ENCODE measurements around the gene CAPN15.

CAPN15 gene

DNA sequence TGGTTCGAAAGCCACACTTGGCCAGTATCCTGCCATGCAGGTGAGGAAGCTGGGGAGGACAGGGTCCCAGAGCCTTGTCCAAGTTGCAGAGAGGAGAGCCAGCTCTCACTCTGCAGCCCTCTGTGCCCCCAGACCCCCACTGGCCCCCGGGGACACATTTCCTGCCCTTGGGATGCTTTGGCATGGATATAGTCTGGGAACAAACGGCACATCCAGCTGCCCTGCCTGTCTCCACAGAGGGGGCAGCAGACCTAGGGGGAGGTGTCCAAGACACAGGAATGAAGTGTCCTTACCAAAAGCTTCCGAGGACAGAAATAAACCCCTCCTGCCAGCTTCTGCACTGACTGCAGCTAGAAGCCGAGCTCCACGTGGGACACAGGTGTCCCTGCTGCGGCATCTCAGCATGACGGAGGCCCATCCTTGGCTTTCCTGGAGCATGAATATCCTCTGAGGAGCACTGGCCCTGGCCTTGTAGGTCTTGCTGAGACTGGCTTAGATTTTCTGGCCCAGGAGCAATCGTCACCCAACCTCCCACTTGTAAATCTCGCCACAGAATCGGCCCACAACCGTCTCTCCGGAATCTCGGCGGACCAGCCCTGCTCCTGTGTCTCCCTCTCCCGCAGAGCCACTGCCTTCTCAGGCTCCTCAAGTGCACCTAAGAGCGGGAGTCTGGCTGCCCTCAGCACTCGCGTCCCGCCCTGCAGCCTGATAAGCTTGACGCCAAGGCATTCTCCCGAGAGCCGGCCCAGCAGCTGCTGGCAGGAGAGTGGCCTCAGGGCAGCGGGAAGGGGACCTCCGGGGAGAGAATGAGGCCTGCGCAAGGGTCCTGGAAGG is 1.1 kb upstream of the CAPN15 start:
- DNase-seq = peak; percentile 24

GRCh38 chr16:528111-529011 is 849 bp downstream of the CAPN15 start:
- DNase-seq = no peak

- DNase-seq = no peak
These were observed 1.6 kb downstream of the CAPN15 start for GRCh38 chr16:529012-529575.

DNA sequence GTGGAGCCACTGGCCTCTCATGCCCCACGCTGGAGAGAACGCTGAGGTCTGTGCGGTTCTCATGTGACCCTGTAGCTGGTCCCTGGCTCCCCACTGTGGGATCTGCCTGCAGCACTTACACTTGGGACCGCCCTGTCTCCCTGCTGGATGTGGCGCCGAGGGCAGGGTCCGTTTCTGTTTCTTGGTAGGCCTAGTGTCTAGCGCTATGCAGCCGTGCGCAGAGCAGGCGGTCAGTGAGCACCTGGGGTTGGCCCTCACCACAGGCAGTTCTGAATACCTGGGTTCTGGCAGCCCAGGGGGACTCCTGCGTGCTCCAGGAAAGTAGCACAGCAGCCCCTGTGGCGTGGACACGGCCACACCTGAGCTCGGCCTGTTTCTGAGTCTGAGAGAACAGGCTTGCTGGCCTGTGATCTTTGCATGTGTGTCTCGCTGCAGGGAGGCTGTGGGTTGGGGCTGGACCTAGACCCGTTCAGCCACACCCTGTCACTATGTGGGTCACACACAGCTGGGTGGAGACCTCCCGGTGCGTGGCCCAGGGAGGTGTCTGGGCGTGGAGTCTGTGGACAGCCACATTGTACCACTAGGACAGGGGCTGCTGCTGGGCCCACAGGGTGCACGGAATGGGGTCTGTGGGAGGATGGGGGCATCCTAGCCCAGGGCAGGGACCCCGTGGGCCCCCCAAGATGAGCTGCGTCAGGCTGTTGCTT is 2.8 kb downstream of the CAPN15 start:
- no peak for DNase-seq

- no peak for DNase-seq
These were observed 4.1 kb downstream of the CAPN15 start for GRCh38 chr16:531494-532125.

- no peak for DNase-seq
These were observed 6.0 kb downstream of the CAPN15 start for GRCh38 chr16:533391-534123.

DNA sequence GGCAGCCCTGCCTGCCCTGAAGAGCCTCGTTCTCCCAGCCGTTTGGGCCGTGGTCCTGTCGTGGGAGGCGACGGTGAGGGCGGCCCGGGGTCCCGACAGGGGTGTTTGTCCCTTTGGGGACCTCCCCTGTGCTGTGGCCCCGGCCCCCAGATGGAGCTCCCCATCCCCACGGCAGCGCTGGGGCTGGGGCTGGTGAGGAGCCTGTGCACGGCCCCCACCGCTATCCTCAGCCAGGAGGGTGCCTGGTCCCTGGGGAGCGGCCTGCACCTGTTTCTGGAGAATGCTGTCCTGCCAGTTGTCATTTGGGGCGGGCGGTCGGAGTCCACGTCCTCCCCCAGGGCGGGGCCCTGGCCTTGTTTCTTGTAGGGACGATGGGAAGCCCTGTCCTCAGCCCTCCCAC is 6.6 kb downstream of the CAPN15 start:
- no peak for DNase-seq

GRCh38 chr16:534856-535445 is 7.4 kb downstream of the CAPN15 start:
- no peak for DNase-seq

DNA sequence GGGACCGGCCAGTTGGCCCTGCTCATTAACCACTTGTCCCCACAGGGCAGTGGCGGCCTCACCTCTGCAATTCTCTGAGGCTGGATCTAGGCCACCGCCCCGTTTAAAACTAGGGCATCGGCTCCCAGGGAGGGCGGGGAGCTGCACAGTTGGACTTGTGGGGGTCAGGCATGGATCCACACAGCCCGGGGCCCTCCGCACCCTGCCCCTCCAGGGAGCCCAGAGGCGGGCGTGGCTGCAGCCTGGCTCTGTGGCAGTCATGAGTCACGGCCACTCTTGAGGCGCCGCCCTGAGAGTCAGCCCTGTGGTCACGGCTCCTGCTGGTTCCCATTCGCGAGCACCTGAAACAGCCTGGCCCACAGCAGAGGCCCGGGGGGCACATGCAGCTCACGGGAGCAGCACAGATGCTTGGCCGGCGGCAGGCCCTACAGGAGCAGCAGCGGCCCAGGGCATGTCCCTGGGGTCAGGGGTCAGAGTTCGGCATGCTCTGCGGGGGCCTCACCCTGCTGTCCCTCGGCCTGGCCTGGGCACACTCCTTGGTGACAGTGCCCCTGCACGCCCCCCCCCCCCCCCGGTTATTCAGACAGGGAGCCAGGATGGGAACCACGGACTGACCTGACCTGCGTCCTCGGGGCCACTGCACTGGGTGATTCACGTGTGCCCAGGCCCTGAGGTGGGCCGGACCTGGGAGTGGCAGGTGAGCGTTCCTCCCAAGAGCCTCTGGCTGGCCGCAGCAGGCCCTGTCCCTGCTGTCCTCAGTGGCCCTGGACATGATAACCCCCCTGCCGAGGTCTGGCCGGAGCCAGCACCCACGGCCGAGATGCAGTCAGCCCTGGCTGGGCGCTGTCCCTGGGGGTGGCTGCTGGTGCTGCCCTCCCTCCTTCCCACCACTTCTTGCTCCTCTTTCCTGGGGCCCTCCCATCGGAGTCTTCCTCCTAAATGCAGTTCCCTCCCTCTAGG is 8.2 kb downstream of the CAPN15 start:
- no peak for DNase-seq

GRCh38 chr16:536746-537145 is 9.2 kb downstream of the CAPN15 start:
- no peak for DNase-seq

DNA sequence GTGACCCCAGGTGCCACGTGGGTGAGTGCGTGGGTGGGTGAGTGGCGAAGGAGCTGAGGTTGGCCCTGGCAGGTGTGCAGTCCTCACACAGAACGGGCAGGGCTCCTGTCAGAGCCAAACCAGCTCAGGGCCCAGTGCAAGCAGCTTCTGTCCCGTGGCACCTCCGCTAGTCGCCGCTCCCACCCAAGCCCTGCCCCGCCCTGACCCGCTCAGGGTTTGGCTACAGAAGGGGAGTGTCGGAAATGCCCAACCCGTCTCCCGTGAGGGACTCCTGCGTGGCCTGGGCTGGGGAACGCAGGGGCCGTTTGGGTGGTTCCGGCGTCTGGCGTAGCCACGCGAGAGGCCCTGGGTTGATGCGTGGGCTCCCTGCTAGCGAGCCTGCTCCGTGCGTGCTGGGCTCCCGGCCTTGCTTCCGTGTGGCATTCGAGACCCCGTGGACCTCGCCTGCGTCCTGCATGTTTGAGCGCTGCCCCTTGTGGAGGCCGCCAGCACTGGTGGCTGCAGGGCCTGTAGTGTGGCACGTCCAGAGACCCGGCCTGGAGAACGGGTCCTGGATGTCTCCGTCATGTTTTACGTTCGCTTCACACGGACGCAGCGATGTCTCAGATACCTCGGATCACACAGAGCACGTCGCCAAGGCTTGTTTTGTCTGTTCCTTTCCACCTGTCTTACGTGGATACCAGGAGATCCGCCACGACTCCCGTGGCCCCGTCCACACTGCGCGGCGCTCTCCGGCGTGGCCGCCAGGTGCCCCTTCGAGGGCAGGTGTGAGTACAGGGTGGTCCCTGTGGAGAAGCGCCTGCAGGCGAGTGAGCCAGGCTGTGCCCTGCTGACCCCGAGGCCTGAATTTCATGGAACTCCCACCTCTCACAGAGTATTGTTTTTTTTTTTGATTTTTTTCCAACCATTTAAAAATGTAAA is 10.2 kb downstream of the CAPN15 start:
- DNase-seq = no peak

DNA sequence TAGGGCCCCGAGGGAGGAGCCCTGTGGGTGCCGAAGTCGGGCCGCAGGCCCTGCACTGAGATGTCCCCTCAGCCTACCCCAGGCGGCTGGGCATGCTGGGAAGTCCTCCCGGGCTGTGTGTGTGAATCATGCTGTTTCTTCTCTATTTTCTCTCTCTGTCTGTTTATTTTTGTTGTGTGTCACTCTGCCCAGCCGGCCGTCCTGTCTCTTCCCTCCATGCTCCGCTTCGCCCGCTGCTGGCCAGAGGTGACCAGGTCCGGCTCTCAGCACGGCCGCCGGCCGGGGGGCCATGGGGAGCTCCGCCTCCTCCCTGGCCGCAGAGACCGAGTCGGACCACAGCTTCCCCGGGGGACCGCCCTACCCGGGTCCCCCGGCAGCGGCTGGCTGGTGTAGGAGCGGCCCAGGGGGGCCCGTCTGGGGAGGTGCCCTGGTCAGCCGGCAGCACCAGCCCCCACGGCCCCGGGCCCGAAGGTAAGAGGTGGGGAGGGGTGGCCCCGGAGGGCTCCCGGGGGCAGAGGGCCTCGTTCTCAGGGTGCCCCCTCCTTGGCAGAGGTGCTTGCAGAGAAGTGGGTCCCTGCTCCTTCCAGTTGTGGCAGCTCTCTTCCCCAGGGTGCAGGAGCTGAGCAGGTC is 12.5 kb downstream of the CAPN15 start:
- DNase-seq = no peak

DNA sequence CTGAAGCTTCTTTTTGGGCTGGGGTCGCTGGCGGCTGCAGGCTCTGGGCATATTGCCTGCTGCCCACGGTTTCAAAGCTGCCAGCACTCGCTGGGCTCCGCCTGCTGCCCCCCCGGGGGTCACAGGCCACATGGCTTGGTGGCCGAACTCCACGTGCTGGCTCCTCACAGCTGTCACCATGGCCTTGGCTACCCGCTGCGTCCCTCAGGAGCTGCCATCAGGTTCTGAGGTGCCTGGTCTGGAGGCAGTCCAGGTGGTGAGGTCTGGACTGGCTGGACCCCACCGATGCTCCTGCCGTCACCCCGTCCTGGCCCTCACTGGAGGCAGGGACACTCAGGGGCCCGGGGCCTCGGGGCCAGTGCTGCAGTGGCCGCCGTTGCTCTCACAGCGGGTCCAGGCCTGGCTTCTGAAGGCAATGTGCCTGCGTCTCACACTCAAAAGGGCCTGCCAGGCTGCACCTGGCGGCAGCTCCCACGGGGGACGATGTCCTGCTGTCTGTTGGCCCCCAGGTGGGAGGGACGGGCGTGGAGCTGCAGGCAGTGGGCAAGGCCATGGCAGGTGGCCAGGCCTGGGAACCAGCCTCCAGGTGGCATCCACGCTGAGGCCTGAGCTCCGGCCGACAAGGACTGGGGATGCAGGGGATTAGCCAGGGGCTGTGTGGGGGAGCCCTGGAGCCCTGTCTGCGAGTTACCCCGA is 13.3 kb downstream of the CAPN15 start:
- DNase-seq = no peak

GRCh38 chr16:543301-544164 is 16.0 kb downstream of the CAPN15 start:
- DNase-seq = no peak

GRCh38 chr16:544517-544916 is 17.0 kb downstream of the CAPN15 start:
- DNase-seq = no peak

GRCh38 chr16:546909-547770 is 19.6 kb downstream of the CAPN15 start:
- peak; percentile 73 for DNase-seq

Data from NCI-H2029 (cell line).